H1 (cell line): ENCODE data around the gene MRTFA. TPM values are rescaled to one million over a fixed set of nuclear protein-coding genes. Genes with fewer than 3 reads are reported as not detected.

Source experiments
- CTBP2 ChIP-seq: IDR thresholded peaks from 2 replicates; pipeline ENCODE4 v1.7.0; 2011; ENCODE audit warnings: borderline replicate concordance, mild to moderate bottlenecking, moderate library complexity, mixed read lengths, low read length; ENCODE audit not compliant: insufficient read depth, insufficient read length
- HDAC2 ChIP-seq, 2 experiments: fragments of 300-600 bp in 1 of 2; sonication (generic) in 1 of 2; IDR thresholded peaks; 2 replicates each; pipeline ENCODE4 v1.6.1; 2011 to 2012; ENCODE audit warnings: low read depth in 2 of 2, low read length in 2 of 2, mild to moderate bottlenecking in 2 of 2, moderate library complexity in 2 of 2, borderline replicate concordance in 1 of 2, inconsistent platforms in 1 of 2
- polyA plus RNA-seq, 7 experiments: library from polyadenylated mRNA; depleted of rRNA in 3 of 7; stranded (reverse) in 5 of 7; unstranded in 2 of 7; fragments of >200 nt in 5 of 7; fragments of 200-250 nt in 2 of 7; gene quantifications; 1 replicate in 5 of 7; 2 replicates in 1 of 7; 4 replicates in 1 of 7; pipeline versions ENCODE4 v1.2.1 to v1.2.3, GENCODE V29; 2011 to 2013; ENCODE audit warnings: missing spikeins in 2 of 7, mixed read lengths in 2 of 7
- total RNA-seq: library from RNA; stranded (reverse); fragmentation: NEBNext Ultra II Directional; extraction: Animal tissue kit (Norgen Biotek cat#: 25700); gene quantifications from 2 replicates; pipeline ENCODE4 v1.2.1, GENCODE V29; 2021

Gene MRTFA
- total and polyA plus RNA-seq, 2 of the 8 experiments (the other 6 are each of a cell fraction or from before 2014, with no cell fraction given): 5.4 to 37.9 TPM

DNA sequence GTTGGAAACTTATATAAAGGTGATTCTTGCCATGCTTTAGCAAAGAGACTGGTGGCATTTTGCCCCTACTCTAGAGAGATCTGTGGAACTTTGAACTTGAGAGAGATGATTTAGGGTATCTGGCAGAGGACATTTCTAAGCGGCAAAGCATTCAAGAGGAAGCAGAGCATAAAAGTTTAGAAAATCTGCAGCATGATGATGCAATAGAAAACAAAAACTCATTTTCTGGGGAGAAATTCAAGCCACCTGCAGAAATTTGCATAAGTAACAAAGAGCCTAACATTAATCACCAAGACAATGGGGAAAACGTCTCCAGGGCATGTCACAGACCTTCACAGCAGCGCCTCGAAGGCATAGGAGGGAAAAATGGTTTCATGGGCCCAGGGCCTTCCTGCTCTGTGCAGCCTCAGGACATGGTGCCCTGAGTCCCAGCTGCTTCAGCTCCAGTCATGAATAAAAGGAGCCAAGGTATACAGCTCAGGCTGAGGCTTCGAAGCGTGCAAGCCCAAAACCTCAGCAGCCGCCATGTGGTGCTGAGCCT is 83.4 kb downstream of the MRTFA start (continued):
- no peak for TF ChIP-seq CTBP2
- no peak for TF ChIP-seq HDAC2 (IDR thresholded peaks at IDR 0.05; ENCODE audit: borderline replicate concordance in 1 of 2, low read depth in 2 of 2, low read length in 2 of 2)
- TF ChIP-seq, all 59 proteins: peak for 2
